ENCODE results near the gene PDCD11. TPM values are rescaled to one million over a fixed set of nuclear protein-coding genes. Genes with fewer than 3 reads are reported as not detected.
A peak's percentile ranks its signal among the peaks of the same experiment; 100 is the strongest.

Gene PDCD11
- total RNA-seq, 1 donor from 2014 or later: 32.6 TPM

DNA sequence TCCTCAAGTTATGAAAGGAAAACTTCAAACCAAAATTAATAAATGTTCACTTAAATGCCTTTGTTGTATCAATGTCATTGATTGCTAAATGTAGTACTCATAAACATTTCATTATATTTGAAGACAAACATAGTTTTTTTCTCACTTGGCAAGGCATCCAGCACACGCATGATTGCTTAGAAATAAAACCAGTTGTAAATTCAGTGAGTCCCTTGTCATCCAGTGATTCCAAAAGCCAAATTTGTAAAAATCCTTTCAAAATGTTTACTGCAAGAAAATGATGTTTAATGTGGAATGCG, 90.9 kb downstream of the PDCD11 start:
- no peak for DNase-seq (ENCODE audit: low read depth)
- TF ChIP-seq, protein P1, sequence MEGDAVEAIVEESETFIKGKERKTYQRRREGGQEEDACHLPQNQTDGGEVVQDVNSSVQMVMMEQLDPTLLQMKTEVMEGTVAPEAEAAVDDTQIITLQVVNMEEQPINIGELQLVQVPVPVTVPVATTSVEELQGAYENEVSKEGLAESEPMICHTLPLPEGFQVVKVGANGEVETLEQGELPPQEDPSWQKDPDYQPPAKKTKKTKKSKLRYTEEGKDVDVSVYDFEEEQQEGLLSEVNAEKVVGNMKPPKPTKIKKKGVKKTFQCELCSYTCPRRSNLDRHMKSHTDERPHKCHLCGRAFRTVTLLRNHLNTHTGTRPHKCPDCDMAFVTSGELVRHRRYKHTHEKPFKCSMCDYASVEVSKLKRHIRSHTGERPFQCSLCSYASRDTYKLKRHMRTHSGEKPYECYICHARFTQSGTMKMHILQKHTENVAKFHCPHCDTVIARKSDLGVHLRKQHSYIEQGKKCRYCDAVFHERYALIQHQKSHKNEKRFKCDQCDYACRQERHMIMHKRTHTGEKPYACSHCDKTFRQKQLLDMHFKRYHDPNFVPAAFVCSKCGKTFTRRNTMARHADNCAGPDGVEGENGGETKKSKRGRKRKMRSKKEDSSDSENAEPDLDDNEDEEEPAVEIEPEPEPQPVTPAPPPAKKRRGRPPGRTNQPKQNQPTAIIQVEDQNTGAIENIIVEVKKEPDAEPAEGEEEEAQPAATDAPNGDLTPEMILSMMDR (conservative IDR thresholded peaks at IDR 0.05; ENCODE audit: low read depth, low read length): no peak
- H3K4me3 ChIP-seq (ENCODE audit: low read depth, low read length): no peak overlapping the region

DNA sequence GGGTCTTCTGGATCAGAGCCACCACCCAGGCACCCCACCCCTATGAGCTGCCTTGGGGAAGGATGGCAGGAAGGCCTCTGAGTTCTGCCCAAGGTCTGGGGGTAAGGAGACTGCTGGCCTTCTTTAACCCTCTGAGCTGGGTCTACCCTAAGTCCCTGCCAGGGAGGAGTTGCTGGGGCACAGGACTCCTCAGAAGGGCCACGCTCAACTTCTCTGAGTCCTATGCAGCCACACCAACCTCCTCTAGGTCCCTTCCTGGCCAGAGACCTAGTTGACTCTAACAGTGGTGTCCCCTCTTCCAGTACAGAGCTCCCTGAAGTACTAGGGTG, 94.5 kb downstream of the PDCD11 start:
- no peak for DNase-seq (ENCODE audit: low read depth)
- no peak overlapping the region for H3K4me3 ChIP-seq (ENCODE audit: low read depth, low read length)
- TF ChIP-seq, protein P1 (conservative IDR thresholded peaks at IDR 0.05; ENCODE audit: low read depth, low read length): no peak

DNA sequence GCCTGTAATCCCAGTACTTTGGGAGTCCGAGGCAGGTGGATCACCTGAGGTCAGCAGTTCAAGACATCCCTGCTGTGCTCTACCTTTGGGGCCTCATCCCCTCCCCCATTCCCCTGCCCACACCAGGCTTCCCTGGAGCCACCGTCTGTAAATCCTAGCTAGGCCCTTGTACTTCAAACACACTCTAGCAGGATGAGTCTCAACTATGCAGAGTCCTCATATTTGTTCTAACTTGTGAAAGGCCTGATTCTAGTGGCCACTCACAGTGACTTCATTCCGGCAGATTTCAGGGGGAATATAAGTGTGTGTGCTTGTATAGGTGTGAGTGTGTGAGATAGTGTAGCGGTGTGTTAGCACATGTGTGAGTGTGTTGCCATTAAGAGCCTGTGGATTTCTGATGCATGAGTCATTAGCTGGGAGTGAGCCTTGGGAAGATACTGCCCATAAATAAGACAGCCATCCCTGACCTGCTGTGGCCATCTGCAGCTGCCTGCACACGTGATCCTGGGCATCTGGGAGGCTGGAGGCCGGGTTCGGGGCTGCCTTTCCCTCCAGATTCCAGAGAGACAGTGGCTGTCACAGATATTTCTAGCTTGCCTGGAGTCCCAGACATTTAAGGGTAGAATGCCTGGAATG, 95.4 kb downstream of the PDCD11 start:
- peak; percentile 69 for DNase-seq (ENCODE audit: low read depth)
- no peak overlapping the region for H3K4me3 ChIP-seq (ENCODE audit: low read depth, low read length)
- TF ChIP-seq, protein P1 (conservative IDR thresholded peaks at IDR 0.05; ENCODE audit: low read depth, low read length): no peak

DNA sequence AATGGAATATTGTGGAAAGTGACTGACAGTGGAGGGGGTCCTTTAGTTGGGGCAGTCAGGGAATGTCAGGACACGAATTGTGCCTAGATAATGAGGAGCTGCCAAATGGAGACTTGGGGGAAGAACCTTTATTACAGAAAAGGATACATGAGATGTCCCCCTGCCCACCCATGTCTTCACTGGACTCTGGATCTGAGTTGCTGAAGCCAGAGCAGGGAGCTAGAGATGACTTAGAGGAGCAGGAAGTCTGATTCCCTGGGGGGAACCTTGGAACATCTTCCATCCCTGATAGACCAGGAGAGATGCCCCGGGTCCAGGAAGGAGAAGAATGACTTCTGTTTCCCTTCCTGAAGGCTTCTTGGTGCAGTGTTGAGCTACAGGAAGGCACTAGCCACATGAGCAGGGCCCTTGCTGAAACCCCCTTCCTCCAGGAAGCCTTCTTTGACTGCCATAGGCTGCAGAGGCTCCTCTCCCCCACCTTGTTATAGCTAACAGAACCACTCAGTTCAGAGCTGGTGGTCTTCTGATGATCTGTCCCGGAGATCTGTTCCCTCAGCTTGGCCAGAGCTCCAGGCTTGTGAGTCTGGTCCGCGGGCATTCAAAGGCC, 96.3 kb downstream of the PDCD11 start:
- no peak overlapping the region for H3K4me3 ChIP-seq (ENCODE audit: low read depth, low read length)
- TF ChIP-seq, protein P1 (conservative IDR thresholded peaks at IDR 0.05; ENCODE audit: low read depth, low read length): no peak

DNA sequence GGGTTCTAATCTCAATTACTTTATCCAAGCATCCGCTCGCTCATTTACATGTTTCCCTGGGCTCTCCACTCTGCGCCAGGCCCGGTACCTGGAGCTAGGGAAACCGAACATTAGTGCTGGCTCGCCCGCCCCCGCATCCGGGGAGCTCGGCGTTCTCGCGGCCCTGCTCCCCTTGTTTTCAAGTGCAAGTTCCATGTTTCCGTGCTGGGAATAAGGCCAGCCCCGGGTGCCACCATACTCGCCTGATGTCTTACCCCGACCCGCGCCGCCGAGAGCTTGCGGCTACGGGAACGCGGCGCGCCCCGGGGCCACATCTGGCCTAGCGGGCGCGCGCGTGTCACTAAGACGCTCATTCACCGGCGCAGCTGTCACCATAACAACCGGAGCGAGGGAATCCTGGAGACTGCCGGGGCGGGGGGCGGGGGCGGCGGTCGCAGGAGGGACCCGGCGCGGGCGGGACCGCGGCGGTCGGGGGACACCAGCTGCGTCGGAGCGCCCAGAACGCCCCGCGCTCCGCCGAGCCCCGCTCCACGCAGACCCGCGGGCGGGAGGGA, 97.0 kb downstream of the PDCD11 start, which contains the start of gene NEURL1:
Gene NEURL1, plus strand, starts transcription at position 344 of the 554 bp plus-strand sequence. CDS start 683 bp downstream, outside the sequence.
- H3K4me3 ChIP-seq (ENCODE audit: low read depth, low read length): peak within 1 kb of the TSS; percentile 40
- no peak for DNase-seq (ENCODE audit: low read depth)
- TF ChIP-seq, protein P1 (conservative IDR thresholded peaks at IDR 0.05; ENCODE audit: low read depth, low read length): no peak

More for the DNA sequence above, 96.3 kb downstream of the PDCD11 start:
- DNase-seq (ENCODE audit: low read depth): no peak

DNA sequence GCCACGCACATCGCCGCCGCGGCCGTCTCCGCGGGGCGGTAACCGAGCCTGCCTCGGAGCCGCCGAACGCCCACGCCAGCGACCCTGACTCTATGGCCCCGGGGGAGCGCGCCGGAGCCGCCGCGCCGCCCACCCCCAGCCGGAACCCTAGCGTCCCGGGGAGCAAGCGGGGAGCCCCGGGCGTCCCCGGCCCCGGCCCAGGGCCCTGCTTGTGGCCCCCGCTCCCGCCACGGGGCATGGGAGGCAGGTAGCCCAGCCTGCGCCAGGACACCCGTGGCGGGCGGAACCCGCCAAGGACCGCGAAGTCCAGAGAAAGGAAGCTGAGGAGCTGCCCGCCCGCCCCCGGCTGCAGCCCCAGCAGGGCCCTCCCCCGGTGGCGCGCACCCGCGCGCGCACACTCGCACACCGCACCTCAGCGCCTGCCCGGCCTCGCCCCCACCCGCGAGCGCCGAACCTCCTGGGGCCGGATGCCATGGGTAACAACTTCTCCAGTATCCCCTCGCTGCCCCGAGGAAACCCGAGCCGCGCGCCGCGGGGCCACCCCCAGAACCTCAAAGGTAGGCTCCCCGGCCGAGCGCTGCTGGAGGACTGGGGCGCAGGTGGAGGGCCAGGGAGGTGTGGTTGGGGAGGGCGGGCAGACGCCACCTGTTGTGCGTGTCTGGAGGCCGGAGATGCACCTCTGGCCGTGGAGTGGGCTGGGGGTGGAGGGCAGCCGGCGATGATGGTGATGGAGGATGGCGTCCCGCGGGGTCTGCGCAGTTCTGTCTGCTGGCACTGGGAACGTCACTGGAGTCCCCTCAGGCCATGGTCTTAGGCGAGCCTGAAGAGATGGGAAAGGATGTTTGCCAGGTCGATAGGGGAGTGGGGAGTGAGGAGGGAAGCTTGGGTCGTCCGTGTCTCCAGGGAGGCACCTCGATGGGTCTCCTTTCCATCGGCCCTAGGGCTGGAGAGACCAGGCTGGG, 97.8 kb downstream of the PDCD11 start:
- H3K4me3 ChIP-seq (ENCODE audit: low read depth, low read length): peak overlapping the region; percentile 40
- no peak for DNase-seq (ENCODE audit: low read depth)
- TF ChIP-seq, protein P1 (conservative IDR thresholded peaks at IDR 0.05; ENCODE audit: low read depth, low read length): no peak

All from epithelial cell of proximal tubule (primary cell).